ENCODE data around the gene STMN3. TPM values are rescaled to one million over a fixed set of nuclear protein-coding genes. Genes with fewer than 3 reads are reported as not detected.
"Not testable (repeated sequence)": the region's sequence is repeated elsewhere in the genome, so short reads cannot be mapped to it uniquely, and the experiment has no call there.

The STMN3 gene
- total and polyA plus RNA-seq, 2 experiments from 2014 or later, result 6.6 to 9.9 TPM

GRCh38 chr20:63617092-63617875 lies 35.9 kb downstream of the STMN3 start:
- H3K4me1 ChIP-seq (ENCODE audit: low read depth), result no peaks in the 10 kb centered on the region
- H3K36me3 ChIP-seq, result no peaks in the 10 kb centered on the region
- H3K4me3 ChIP-seq, result no peak overlapping the region
- TF ChIP-seq CTCF (IDR thresholded peaks at IDR 0.05; ENCODE audit: low read depth, low read length), result no peak
- no peaks in the 10 kb centered on the region for H3K9me3 ChIP-seq (ENCODE audit: low read depth)
- DNase-seq (ENCODE audit: low read depth in 1 of 2, low spot score in 1 of 2), result no peak
- no peak overlapping the region for H3K27ac ChIP-seq
- H3K27me3 ChIP-seq, result no peaks in the 10 kb centered on the region

GRCh38 chr20:63613863-63614594 lies 39.2 kb downstream of the STMN3 start:
- not testable (repeated sequence) for H3K4me3 ChIP-seq; H3K27me3 ChIP-seq; H3K4me1 ChIP-seq (ENCODE audit: low read depth); DNase-seq (ENCODE audit: low read depth in 1 of 2, low spot score in 1 of 2); H3K9me3 ChIP-seq (ENCODE audit: low read depth); H3K36me3 ChIP-seq; H3K27ac ChIP-seq
- TF ChIP-seq CTCF (IDR thresholded peaks at IDR 0.05; ENCODE audit: low read depth, low read length), result peak; percentile 35

GRCh38 chr20:63612276-63612931 lies 40.8 kb downstream of the STMN3 start:
- no peak for DNase-seq (ENCODE audit: low read depth in 1 of 2, low spot score in 1 of 2)
- no peak for TF ChIP-seq CTCF (IDR thresholded peaks at IDR 0.05; ENCODE audit: low read depth, low read length)
- H3K4me3 ChIP-seq, result no peak overlapping the region
- no peak overlapping the region for H3K27ac ChIP-seq
- no peaks in the 10 kb centered on the region for H3K4me1 ChIP-seq (ENCODE audit: low read depth)
- H3K9me3 ChIP-seq (ENCODE audit: low read depth), result no peaks in the 10 kb centered on the region
- H3K36me3 ChIP-seq, result no peaks in the 10 kb centered on the region
- no peaks in the 10 kb centered on the region for H3K27me3 ChIP-seq

- no peak for TF ChIP-seq CTCF (IDR thresholded peaks at IDR 0.05; ENCODE audit: low read depth, low read length)
- no peaks in the 10 kb centered on the region for H3K36me3 ChIP-seq
- no peak overlapping the region for H3K27ac ChIP-seq
- no peak overlapping the region for H3K4me3 ChIP-seq
- H3K27me3 ChIP-seq, result no peaks in the 10 kb centered on the region
- no peak for DNase-seq (ENCODE audit: low read depth in 1 of 2, low spot score in 1 of 2)
- H3K4me1 ChIP-seq (ENCODE audit: low read depth), result no peaks in the 10 kb centered on the region
- no peaks in the 10 kb centered on the region for H3K9me3 ChIP-seq (ENCODE audit: low read depth)
These were observed 41.6 kb downstream of the STMN3 start for GRCh38 chr20:63611646-63612045.

- Histone ChIP-seq H3K36me3 (no peaks in the 10 kb centered on the region), H3K9me3 (ENCODE audit: low read depth) (no peaks in the 10 kb centered on the region), H3K27me3 (no peaks in the 10 kb centered on the region)
These were observed 42.4 kb downstream of the STMN3 start for GRCh38 chr20:63610581-63611435.

More at GRCh38 chr20:63610581-63611435, 42.4 kb downstream of the STMN3 start:
- no peak for DNase-seq (ENCODE audit: low read depth in 1 of 2, low spot score in 1 of 2)
- H3K4me1 ChIP-seq (ENCODE audit: low read depth), result no peaks in the 10 kb centered on the region
- no peak overlapping the region for H3K4me3 ChIP-seq
- no peak for TF ChIP-seq CTCF (IDR thresholded peaks at IDR 0.05; ENCODE audit: low read depth, low read length)
- no peak overlapping the region for H3K27ac ChIP-seq

Measured in cardiac muscle cell (in vitro differentiated cells and primary cell).